ENCODE data around the gene GPR137B. TPM values are rescaled to one million over a fixed set of nuclear protein-coding genes. Genes with fewer than 3 reads are reported as not detected.

Gene GPR137B
- total and polyA plus RNA-seq, 9 of the 15 experiments (the other 6 are each of a cell fraction or from before 2014, with no cell fraction given), result 0.04 to 1.0 (median 0.62) TPM

GRCh38 chr1:236163463-236164153 lies 21.3 kb downstream of the GPR137B start:
- ChIA-PET POLR2A (no interaction called here), CTCF (ENCODE audit: low intra/inter-chr PET ratio) (no interaction called here)
- DNase-seq (ENCODE audit: extremely low read depth in 1 of 4, low spot score in 3 of 4) (no peak), ATAC-seq (no peak), FAIRE-seq (no peak)
- intact Hi-C loops (cut with micrococcal nuclease) (no loop called here), in situ Hi-C loops (cut with MboI) (no loop called here)
- Histone ChIP-seq H3K36me3 (ENCODE audit: control insufficient read depth, insufficient read depth, low read length) (no peaks in the 10 kb centered on the region), H3K4me2 (ENCODE audit: insufficient read depth, low read length) (no peak overlapping the region), H3K9me3 (replicated peaks; ENCODE audit: control insufficient read depth, insufficient read depth, low read depth, low read length) (peaks cover 6% of the 10 kb centered on the region; the same call in 1 of the 2 replicates), H3K9ac (ENCODE audit: insufficient read depth in 1 of 2, low read depth in 2 of 2, low read length in 2 of 2) (no peak overlapping the region), H3K9me1 (ENCODE audit: control insufficient read depth, insufficient read depth, low read length) (no peaks in the 10 kb centered on the region), H3K79me2 (ENCODE audit: control insufficient read depth, insufficient read depth, low read length) (no peaks in the 10 kb centered on the region), H2AFZ (ENCODE audit: low read depth, low read length) (no peak overlapping the region), H3K27me3 (ENCODE audit: control insufficient read depth in 2 of 2, insufficient read depth in 2 of 2, low read length in 2 of 2) (peaks cover 10 to 37% of the 10 kb centered on the region in 2 experiments; a peak in 4 of 5 replicates), H3K4me3 (no peak overlapping the region), H3K4me1 (replicated peaks in 1 of 2; ENCODE audit: control insufficient read depth in 2 of 2, insufficient read depth in 2 of 2, low read length in 2 of 2) (0 out of 5 replicates have a peak, but pooled peaks cover 0 to 3% of the 10 kb centered on the region in 2 experiments), H4K20me1 (replicated peaks; ENCODE audit: control insufficient read depth, insufficient read depth, low read length) (no peaks in the 10 kb centered on the region), H3K27ac (ENCODE audit: extremely low read depth, low read depth, low read length) (no peak overlapping the region)
- BruUV-seq (replicated peaks), result no TSS peak
- 2% methylated on average over 6 of the region's 6 CpGs for WGBS (ENCODE audit: insufficient coverage, low coverage, missing lambda C conversion rate)
- TF ChIP-seq, protein P1, sequence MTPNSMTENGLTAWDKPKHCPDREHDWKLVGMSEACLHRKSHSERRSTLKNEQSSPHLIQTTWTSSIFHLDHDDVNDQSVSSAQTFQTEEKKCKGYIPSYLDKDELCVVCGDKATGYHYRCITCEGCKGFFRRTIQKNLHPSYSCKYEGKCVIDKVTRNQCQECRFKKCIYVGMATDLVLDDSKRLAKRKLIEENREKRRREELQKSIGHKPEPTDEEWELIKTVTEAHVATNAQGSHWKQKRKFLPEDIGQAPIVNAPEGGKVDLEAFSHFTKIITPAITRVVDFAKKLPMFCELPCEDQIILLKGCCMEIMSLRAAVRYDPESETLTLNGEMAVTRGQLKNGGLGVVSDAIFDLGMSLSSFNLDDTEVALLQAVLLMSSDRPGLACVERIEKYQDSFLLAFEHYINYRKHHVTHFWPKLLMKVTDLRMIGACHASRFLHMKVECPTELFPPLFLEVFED (CRISPR knock-in tag; conservative IDR thresholded peaks at IDR 0.05), result 0 out of 2 replicates have a peak, but pooled peaks have one; percentile 39
- TF ChIP-seq, protein P2, sequence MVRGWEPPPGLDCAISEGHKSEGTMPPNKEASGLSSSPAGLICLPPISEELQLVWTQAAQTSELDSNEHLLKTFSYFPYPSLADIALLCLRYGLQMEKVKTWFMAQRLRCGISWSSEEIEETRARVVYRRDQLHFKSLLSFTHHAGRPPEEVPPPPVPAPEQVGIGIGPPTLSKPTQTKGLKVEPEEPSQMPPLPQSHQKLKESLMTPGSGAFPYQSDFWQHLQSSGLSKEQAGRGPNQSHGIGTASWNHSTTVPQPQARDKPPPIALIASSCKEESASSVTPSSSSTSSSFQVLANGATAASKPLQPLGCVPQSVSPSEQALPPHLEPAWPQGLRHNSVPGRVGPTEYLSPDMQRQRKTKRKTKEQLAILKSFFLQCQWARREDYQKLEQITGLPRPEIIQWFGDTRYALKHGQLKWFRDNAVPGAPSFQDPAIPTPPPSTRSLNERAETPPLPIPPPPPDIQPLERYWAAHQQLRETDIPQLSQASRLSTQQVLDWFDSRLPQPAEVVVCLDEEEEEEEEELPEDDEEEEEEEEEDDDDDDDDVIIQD (CRISPR knock-in tag; IDR thresholded peaks at IDR 0.05), result no peak
- TF ChIP-seq SNIP1 (IDR thresholded peaks at IDR 0.05; ENCODE audit: low read depth), result no peak
- TF ChIP-seq OTX1 (CRISPR knock-in tag; IDR thresholded peaks at IDR 0.05), result 0 out of 2 replicates have a peak, but pooled peaks have one; percentile 40
- TF ChIP-seq ASH1L (IDR thresholded peaks at IDR 0.05; ENCODE audit: borderline replicate concordance, low read depth, partially characterized antibody), result no peak
- TF ChIP-seq FOXP1 (CRISPR knock-in tag; IDR thresholded peaks at IDR 0.05), result no peak
- TF ChIP-seq RBM17 (IDR thresholded peaks at IDR 0.05; ENCODE audit: borderline replicate concordance, low read depth, low read length), result no peak
- TF ChIP-seq POLR3A (IDR thresholded peaks at IDR 0.05; ENCODE audit: borderline replicate concordance, extremely low read depth, insufficient read depth, insufficient read length), result no peak
- TF ChIP-seq ZNF445 (CRISPR knock-in tag; IDR thresholded peaks at IDR 0.05; ENCODE audit: low read depth), result peak; percentile 67; the same call in 1 of the 2 replicates
- TF ChIP-seq, protein P3, sequence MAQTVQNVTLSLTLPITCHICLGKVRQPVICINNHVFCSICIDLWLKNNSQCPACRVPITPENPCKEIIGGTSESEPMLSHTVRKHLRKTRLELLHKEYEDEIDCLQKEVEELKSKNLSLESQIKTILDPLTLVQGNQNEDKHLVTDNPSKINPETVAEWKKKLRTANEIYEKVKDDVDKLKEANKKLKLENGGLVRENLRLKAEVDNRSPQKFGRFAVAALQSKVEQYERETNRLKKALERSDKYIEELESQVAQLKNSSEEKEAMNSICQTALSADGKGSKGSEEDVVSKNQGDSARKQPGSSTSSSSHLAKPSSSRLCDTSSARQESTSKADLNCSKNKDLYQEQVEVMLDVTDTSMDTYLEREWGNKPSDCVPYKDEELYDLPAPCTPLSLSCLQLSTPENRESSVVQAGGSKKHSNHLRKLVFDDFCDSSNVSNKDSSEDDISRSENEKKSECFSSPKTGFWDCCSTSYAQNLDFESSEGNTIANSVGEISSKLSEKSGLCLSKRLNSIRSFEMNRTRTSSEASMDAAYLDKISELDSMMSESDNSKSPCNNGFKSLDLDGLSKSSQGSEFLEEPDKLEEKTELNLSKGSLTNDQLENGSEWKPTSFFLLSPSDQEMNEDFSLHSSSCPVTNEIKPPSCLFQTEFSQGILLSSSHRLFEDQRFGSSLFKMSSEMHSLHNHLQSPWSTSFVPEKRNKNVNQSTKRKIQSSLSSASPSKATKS (CRISPR knock-in tag; IDR thresholded peaks at IDR 0.05), result no peak
- no peak for TF ChIP-seq MAFF (IDR thresholded peaks at IDR 0.05; ENCODE audit: low read length)
- TF ChIP-seq, protein P4, sequence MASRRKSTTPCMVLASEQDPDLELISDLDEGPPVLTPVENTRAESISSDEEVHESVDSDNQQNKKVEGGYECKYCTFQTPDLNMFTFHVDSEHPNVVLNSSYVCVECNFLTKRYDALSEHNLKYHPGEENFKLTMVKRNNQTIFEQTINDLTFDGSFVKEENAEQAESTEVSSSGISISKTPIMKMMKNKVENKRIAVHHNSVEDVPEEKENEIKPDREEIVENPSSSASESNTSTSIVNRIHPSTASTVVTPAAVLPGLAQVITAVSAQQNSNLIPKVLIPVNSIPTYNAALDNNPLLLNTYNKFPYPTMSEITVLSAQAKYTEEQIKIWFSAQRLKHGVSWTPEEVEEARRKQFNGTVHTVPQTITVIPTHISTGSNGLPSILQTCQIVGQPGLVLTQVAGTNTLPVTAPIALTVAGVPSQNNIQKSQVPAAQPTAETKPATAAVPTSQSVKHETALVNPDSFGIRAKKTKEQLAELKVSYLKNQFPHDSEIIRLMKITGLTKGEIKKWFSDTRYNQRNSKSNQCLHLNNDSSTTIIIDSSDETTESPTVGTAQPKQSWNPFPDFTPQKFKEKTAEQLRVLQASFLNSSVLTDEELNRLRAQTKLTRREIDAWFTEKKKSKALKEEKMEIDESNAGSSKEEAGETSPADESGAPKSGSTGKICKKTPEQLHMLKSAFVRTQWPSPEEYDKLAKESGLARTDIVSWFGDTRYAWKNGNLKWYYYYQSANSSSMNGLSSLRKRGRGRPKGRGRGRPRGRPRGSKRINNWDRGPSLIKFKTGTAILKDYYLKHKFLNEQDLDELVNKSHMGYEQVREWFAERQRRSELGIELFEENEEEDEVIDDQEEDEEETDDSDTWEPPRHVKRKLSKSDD (conservative IDR thresholded peaks at IDR 0.05; ENCODE audit: low read length), result no peak
- TF ChIP-seq NCOA1 (IDR thresholded peaks at IDR 0.05; ENCODE audit: low read depth), result no peak
- no peak for TF ChIP-seq TAL1 (IDR thresholded peaks at IDR 0.05)
- TF ChIP-seq CTBP1 (IDR thresholded peaks at IDR 0.05; ENCODE audit: borderline replicate concordance), result no peak

Data from K562 (cell line).